ENCODE data around the gene POLR1G.
"Not testable (repeated sequence)": the region's sequence is repeated elsewhere in the genome, so short reads cannot be mapped to it uniquely, and the experiment has no call there.

DNA sequence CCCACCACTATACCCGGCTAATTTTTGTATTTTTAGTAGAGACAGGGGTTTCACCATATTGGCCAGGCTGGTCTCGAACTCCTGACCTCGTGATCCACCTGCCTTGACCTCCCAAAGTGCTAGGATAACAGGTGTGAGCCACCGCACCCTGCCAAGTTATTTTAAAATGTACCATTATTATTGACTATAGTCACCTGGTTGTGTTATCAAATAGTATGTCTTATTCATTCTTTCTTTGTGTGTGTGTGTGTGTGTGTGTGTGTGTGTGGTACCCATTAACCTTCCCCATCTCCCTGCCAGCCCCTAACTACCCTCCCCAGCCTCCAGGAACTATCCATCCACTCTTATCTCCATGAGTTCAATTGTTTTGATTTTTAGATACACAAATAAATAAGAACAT lies 3.9 kb downstream of the POLR1G start:
- TF ChIP-seq CTCF (conservative IDR thresholded peaks at IDR 0.05; ENCODE audit: low read depth in 2 of 2); EZH2 (IDR thresholded peaks at IDR 0.05; ENCODE audit: low read depth, unreplicated experiment); EZH2phosphoT487 (IDR thresholded peaks at IDR 0.05; ENCODE audit: unreplicated experiment); POLR2AphosphoS5 (IDR thresholded peaks at IDR 0.05; ENCODE audit: low read depth); NANOG (IDR thresholded peaks at IDR 0.05; ENCODE audit: borderline replicate concordance): not testable (repeated sequence)
- TF ChIP-seq, protein P1, sequence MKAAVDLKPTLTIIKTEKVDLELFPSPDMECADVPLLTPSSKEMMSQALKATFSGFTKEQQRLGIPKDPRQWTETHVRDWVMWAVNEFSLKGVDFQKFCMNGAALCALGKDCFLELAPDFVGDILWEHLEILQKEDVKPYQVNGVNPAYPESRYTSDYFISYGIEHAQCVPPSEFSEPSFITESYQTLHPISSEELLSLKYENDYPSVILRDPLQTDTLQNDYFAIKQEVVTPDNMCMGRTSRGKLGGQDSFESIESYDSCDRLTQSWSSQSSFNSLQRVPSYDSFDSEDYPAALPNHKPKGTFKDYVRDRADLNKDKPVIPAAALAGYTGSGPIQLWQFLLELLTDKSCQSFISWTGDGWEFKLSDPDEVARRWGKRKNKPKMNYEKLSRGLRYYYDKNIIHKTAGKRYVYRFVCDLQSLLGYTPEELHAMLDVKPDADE (IDR thresholded peaks at IDR 0.05) = not testable (repeated sequence)
